Transverse colon (tissue), 4 donors: ENCODE data around the gene KLF13.

Experiments
- EP300 ChIP-seq: sonication (generic); formaldehyde crosslinking; IDR thresholded peaks from one replicate; pipeline ENCODE4 v1.6.1; 2017; ENCODE audit warnings: antibody characterized with exemption, low read depth
- POLR2AphosphoS5 ChIP-seq, 3 donors: sonication (generic); formaldehyde crosslinking; IDR thresholded peaks; one replicate each; pipeline ENCODE4 v1.6.1; 2016; ENCODE audit warnings: antibody characterized with exemption in 3 of 3
- TF ChIP-seq, protein P1 (sequence below), 5 experiments: fragments of 200-600 bp in 3 of 5; fragments of 450-650 bp in 2 of 5; sonication (generic) in 3 of 5; IDR thresholded peaks; 1 replicate in 2 of 5; 2 replicates in 3 of 5; pipeline ENCODE4 v1.5.1; 2016 to 2017; ENCODE audit warnings: antibody characterized with exemption in 5 of 5, inconsistent platforms in 3 of 5, mild to moderate bottlenecking in 2 of 5, moderate library complexity in 1 of 5

DNA sequence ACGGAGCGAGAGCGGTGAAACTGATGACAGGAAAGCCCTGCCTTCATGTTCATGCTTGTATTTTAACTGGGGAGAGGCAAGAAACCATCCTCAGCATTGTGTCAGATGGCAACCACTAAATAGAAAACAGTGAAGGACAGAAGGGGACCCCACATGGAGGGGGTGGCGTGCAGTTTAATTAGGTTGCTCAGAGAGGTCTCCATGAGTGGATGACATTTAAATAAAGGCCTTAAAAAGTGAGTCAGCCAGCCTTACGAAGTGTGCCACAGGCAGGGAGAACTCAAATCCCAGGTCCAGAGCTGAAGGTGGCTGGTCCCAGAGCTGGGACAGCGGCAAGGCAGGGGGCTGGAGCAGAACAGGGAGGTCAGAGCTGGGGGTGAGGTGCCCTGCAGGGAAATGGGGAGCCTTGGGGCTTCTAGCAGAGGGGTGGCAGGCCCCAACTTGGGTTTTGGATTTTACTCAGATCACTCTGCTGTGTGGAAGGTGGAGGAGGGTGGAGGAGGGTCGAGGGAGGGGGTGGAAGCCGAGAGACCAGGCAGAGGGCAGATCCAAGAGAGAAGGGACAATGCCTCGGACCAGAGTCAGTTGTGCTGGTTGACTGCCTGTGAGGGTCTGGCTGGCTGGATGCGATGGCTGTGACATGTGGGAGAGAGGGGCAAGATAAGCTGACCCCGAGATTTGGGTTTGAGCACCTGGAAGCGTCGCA is 73.7 kb downstream of the KLF13 start:
- TF ChIP-seq, protein P1, sequence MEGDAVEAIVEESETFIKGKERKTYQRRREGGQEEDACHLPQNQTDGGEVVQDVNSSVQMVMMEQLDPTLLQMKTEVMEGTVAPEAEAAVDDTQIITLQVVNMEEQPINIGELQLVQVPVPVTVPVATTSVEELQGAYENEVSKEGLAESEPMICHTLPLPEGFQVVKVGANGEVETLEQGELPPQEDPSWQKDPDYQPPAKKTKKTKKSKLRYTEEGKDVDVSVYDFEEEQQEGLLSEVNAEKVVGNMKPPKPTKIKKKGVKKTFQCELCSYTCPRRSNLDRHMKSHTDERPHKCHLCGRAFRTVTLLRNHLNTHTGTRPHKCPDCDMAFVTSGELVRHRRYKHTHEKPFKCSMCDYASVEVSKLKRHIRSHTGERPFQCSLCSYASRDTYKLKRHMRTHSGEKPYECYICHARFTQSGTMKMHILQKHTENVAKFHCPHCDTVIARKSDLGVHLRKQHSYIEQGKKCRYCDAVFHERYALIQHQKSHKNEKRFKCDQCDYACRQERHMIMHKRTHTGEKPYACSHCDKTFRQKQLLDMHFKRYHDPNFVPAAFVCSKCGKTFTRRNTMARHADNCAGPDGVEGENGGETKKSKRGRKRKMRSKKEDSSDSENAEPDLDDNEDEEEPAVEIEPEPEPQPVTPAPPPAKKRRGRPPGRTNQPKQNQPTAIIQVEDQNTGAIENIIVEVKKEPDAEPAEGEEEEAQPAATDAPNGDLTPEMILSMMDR (IDR thresholded peaks at IDR 0.05), result no peak
- TF ChIP-seq POLR2AphosphoS5 (IDR thresholded peaks at IDR 0.05) (no peak), EP300 (no peak)
